Activated CD8-positive, alpha-beta memory T cell treated with anti-CD3 and anti-CD28 coated beads for 36 hours (primary cell): Measurements from ENCODE around the gene ATP11A. TPM values are rescaled to one million over a fixed set of nuclear protein-coding genes. Genes with fewer than 3 reads are reported as not detected.

ENCODE experiments used
- CTCF ChIA-PET: fragments of 350-600 bp; sonication (Branson Sonifier 250); formaldehyde crosslinking; loops from one replicate; lab custom pipeline; 2021; ENCODE audit warnings: antibody characterized with exemption; lab: Charles Lee
- POLR2A ChIA-PET: fragments of 350-600 bp; sonication (Branson Sonifier 250); formaldehyde crosslinking; loops from one replicate; lab custom pipeline; 2021; ENCODE audit warnings: antibody characterized with exemption; lab: Charles Lee
- total RNA-seq, 2 experiments: library from RNA; stranded (reverse); gene quantifications; one replicate each; pipeline ENCODE4 v1.2.3, GENCODE V29; 2021

The ATP11A gene
- total RNA-seq, 2 experiments from 2014 or later: 35.9 to 40.1 TPM

GRCh38 chr13:112766336-112766735 is 76.5 kb downstream of the ATP11A start:
- CTCF ChIA-PET: no interaction called here
- POLR2A ChIA-PET: no interaction called here

GRCh38 chr13:112767506-112768471 is 78.0 kb downstream of the ATP11A start:
- POLR2A ChIA-PET: no interaction called here
- CTCF ChIA-PET: no interaction called here

GRCh38 chr13:112768795-112769481 is 79.1 kb downstream of the ATP11A start:
- CTCF ChIA-PET: no interaction called here
- POLR2A ChIA-PET: no interaction called here

- ChIA-PET POLR2A (no interaction called here), CTCF (no interaction called here)
Observed at GRCh38 chr13:112769615-112770014, 79.8 kb downstream of the ATP11A start.

GRCh38 chr13:112770504-112770903 is 80.7 kb downstream of the ATP11A start:
- ChIA-PET POLR2A (no interaction called here), CTCF (no interaction called here)

- CTCF ChIA-PET: no interaction called here
- POLR2A ChIA-PET: no interaction called here
Observed at GRCh38 chr13:112771139-112771876, 81.5 kb downstream of the ATP11A start.

- POLR2A ChIA-PET: no interaction called here
- CTCF ChIA-PET: no interaction called here
Observed at GRCh38 chr13:112771877-112772538, 82.2 kb downstream of the ATP11A start.

GRCh38 chr13:112772539-112772909 is 82.7 kb downstream of the ATP11A start:
- POLR2A ChIA-PET: no interaction called here

GRCh38 chr13:112772929-112773328 is 83.1 kb downstream of the ATP11A start:
- ChIA-PET CTCF (no interaction called here), POLR2A (no interaction called here)

More at GRCh38 chr13:112772539-112772909, 82.7 kb downstream of the ATP11A start:
- CTCF ChIA-PET: no interaction called here

- ChIA-PET POLR2A (no interaction called here), CTCF (no interaction called here)
Observed at GRCh38 chr13:112773601-112774447, 84.0 kb downstream of the ATP11A start.

GRCh38 chr13:112774448-112774792 is 84.6 kb downstream of the ATP11A start:
- CTCF ChIA-PET: no interaction called here
- POLR2A ChIA-PET: no interaction called here

- CTCF ChIA-PET: no interaction called here
- POLR2A ChIA-PET: no interaction called here
Observed at GRCh38 chr13:112774829-112775565, 85.2 kb downstream of the ATP11A start.

GRCh38 chr13:112775791-112776279 is 86.0 kb downstream of the ATP11A start:
- ChIA-PET POLR2A (no interaction called here), CTCF (no interaction called here)

- POLR2A ChIA-PET: no interaction called here
- CTCF ChIA-PET: no interaction called here
Observed at GRCh38 chr13:112776354-112776753, 86.5 kb downstream of the ATP11A start.

GRCh38 chr13:112776971-112777370 is 87.1 kb downstream of the ATP11A start:
- ChIA-PET CTCF (no interaction called here), POLR2A (no interaction called here)

GRCh38 chr13:112777637-112778406 is 88.0 kb downstream of the ATP11A start:
- ChIA-PET POLR2A (no interaction called here), CTCF (no interaction called here)

GRCh38 chr13:112779856-112780604 is 90.2 kb downstream of the ATP11A start:
- ChIA-PET CTCF (no interaction called here), POLR2A (no interaction called here)
